NCI-H2029 treated with DMSO at 0.1 percent for 48 hours (cell line): ENCODE data around the gene FGGY.

Experiments
- DNase-seq: peaks from one replicate; lab custom pipeline; 2025; lab: John Stamatoyannopoulos, UW

FGGY gene

DNA sequence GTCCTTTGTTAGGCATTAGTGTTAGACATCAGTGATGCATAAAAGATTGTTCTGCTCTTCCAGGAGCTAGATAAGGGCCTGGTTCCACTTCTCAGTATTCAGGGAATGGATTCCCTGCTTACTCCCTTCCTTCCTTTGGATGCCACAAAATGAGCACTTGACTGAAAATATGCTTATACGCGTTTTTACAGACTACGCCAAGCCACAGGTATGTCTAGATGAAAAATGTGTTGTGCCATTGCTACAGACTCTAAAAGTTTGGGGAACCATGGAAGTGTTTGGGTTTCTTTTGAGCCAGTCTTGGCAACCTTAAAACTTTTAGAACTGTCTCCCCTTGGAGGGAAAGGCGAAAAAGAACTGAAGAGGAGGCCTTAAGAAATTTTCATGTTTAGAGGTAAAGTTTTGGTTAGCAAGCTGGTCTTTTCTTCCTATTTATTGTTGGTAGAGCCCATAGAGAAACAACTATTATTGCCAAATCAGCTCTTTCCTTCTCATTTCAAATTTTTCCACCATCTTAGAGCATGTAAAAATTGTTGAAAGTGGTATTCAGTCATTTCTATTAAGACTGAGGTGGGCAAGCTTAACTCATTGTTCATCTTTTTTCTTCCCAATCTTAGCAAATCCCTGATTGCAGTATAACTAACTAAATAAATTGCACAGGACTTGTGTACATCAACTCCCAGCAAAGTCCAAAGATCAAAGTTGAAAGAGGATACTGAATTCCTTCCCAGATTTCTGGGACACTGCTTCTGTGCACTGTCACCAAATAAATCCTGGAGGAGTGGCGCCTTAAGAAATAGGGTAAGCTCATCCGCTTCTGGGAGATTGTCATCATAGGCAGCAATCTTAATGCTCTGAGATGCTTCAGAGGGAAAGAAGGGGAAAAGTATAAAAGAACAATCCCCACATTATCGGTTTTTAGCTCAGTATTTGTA is 18.9 kb downstream of the FGGY start:
- DNase-seq = no peak

DNA sequence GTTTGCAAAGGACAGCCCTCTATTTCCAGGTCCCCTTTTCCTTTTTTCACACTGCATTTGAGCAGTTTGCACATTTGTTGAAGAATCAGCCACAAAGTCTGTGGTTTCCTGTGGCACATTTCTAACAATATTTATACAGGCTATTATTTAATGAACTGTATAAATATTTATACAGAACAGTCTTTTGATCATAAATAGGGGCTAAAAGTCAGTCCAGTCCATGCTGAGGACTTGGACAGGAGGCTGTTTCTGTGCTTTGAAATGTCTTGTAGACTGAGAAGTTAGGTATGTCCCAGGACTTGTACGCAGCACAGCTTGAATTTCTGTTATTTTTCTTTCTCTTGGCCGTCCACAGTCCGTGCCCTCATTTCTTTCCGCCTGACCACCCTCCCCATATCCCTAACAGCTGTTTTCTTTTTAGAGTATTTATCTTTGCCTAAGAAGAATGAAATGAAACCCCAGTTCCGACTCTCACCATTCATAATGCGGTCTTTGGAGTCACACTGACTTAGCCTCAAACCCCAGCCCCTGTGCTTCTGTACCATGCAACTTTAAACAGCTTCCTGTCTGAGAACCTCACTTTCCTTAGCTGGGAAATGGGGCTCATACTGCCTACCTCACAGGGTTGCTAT is 19.7 kb downstream of the FGGY start:
- no peak for DNase-seq

GRCh38 chr1:59317343-59317742 is 20.4 kb downstream of the FGGY start:
- no peak for DNase-seq

- no peak for DNase-seq
Observed at GRCh38 chr1:59317780-59318179, 20.9 kb downstream of the FGGY start.

- DNase-seq = no peak
Observed at GRCh38 chr1:59318271-59318860, 21.5 kb downstream of the FGGY start.

DNA sequence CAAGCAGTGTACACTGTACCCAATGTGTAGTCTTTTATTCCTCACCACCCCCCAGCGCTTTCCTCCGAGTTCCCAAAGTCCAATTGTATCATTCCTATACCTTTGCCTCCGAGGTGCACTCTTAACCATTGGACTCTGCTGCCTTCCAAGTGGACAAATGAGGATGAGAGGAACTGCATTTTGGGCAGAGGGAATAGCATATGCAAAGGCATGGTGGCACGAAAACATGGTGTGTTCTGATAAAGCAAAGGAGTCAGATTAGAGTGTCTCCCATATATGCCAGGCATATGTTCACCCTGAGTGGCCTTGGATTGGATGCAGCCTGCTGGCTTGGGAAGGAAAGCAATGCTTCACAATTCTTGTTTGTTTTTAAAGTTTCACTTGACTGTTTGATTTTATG is 25.5 kb downstream of the FGGY start:
- no peak for DNase-seq

GRCh38 chr1:59322814-59323213 is 25.9 kb downstream of the FGGY start:
- DNase-seq = no peak

- DNase-seq = no peak
Observed at GRCh38 chr1:59323879-59324278, 27.0 kb downstream of the FGGY start.

DNA sequence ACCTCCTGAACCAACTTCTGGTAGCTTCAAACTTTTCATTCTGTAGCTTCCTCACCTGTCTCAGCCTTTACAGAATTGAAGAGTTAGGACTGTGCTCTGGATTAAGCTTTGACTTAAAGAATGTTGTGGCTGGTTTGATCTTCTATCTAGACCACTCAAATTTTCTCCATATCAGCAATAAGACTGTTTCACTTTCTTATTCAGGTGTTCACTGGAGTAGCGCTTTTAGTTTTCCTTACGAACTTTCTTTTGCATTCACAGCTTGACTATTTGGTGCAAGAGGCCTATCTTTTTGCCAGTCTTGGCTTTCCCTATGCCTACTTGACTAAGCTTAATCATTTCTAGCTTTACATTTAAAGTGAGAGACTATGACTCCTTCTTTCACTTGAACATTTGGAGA is 31.5 kb downstream of the FGGY start:
- DNase-seq = no peak

DNA sequence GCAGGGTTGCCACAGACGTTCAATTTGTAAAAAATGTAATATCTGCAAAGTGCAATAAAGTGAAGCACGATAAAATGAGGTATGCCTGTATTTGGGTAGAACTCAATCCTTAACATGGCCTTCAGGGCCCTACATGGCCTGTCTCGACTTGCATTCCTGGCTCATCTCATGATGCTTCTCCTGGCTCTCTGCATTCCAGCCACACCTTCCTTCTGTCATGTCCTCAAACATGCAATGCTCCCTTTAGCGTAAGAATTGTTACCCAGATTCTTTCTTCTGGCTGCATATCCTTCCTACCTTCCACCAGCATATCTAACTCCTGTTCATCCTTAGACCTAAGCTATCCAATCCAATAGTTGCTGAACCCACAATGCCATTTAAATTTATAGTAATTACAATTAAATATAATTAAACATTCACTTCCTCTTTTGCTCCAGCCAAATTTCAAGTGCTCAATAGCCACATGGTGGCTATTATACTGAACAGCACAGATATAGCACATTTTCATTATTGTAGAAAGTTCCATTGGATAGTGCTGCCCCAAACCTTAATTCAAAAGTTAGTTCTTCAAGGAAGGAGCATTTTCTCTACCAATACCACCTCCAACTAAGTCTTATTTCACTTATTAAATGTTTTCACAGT is 32.6 kb downstream of the FGGY start:
- DNase-seq = no peak

GRCh38 chr1:59331686-59332620 is 35.1 kb downstream of the FGGY start:
- DNase-seq = no peak

GRCh38 chr1:59332983-59333382 is 36.1 kb downstream of the FGGY start:
- DNase-seq = no peak

DNA sequence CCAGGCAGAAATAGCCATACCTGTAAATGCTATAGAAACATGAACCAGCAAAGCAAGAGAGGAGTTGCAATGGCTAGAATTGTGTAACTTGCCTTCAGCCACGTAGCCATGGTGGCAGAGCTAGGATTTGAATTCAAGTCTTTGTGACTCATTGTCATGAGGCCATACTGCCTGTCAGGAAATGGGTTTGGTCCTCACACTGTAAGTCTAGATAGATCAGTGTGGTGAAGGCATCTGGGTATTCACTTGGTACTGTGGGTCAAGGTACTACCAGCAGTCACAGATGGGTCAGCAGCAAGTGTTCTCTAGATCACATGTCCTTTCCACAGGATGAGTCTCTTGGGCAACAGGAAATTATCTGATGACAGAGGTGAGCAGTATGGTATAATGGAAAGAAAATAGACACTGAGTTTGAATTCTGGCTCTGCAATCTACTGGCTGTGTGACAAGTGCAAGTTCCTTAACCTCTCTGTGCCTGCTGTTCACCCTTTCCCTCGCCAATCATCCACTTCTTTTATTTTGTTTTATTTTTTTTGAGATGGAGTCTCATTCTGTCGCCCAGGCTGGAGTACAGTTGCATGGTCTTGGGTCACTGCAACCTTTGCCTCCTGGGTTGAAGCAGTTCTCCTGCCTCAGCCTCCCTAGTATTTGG is 36.9 kb downstream of the FGGY start:
- no peak for DNase-seq

- DNase-seq = no peak
Observed at GRCh38 chr1:59340411-59341307, 43.8 kb downstream of the FGGY start.

DNA sequence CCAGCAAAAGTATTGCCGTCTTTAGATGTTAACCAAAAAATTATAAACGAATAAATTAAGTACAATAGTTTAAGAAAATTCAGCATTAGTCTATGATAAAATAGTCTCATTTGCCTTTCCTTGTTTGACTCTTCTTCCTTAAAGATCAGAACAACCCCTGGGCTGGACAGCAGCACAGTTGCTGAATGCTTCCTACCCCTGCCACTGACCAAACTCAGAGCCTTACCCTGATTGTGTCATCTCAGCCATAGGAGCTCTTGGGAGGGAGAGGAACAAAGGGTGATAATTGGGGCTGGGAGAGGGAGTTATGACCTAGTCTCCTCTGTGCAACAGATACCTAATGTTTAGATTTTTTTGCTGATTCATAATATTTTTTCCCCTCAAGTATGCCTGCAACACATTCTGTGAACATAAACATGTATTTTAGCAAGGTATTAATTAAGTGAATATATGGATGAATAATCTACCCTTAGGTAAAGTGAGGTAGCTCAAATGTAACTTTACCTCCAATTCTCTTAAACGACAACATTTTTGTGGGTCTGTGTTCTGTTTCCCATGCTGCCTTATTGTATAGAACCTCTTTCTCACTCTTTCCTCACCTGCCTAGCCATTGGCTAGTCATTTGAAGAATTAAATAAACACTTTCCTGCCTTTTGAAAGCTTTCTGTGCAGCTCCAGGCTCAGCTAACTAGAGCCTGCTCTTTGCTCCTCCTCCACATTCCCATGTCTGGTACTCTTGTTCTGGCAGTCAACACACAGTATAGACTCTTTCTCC is 46.1 kb downstream of the FGGY start:
- DNase-seq = no peak

DNA sequence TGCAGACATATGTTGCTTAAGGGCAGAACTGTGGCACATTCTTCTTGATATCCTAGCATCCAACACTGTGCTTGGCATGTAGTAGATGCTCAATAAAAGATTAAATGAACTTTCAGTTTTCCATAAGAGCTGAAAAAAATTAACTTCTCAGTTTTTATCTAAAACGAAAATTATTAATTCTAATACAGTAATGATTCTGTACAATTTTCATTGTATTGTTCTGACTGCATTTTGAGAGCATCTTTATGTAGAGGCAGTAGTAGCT is 46.6 kb downstream of the FGGY start:
- no peak for DNase-seq

- no peak for DNase-seq
Observed at GRCh38 chr1:59345221-59345620, 48.3 kb downstream of the FGGY start.

GRCh38 chr1:59346429-59346828 is 49.5 kb downstream of the FGGY start:
- peak; percentile 35 for DNase-seq

DNA sequence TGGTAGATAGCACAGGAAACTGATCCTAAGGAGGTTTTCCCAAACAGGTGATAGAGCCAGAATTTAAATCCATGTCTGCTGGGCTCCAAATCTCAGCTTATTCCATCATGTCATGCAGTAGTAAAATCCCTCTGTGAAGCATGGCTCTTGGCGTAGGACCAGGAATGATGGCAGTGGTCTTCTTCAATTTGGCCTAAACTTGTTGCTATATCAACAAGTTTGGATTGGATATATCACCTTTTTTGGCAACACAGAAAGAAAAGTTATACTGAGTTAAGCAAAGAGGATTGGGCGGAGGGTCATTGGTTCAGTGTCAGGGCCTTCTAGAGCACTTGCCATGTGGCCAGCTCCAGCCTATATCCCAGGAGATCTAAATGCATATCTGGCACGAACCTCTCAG is 52.2 kb downstream of the FGGY start:
- DNase-seq = no peak
